ENCODE data around the gene MSH5.
A peak's percentile ranks its signal among the peaks of the same experiment; 100 is the strongest.
"Not testable (repeated sequence)": the region's sequence is repeated elsewhere in the genome, so short reads cannot be mapped to it uniquely, and the experiment has no call there.

The MSH5 gene

GRCh38 chr6:31780507-31781243 is 40.9 kb downstream of the MSH5 start:
- no peak for DNase-seq

GRCh38 chr6:31781244-31782125 is 41.7 kb downstream of the MSH5 start:
- DNase-seq: no peak

GRCh38 chr6:31782126-31782855 is 42.5 kb downstream of the MSH5 start:
- no peak for DNase-seq

GRCh38 chr6:31784098-31784925 is 44.5 kb downstream of the MSH5 start:
- no peak for DNase-seq

- DNase-seq: no peak
Measured at GRCh38 chr6:31785475-31785874, 45.7 kb downstream of the MSH5 start.

- DNase-seq: peak; percentile 41
Measured at GRCh38 chr6:31791324-31792089, 51.7 kb downstream of the MSH5 start.

- no peak for DNase-seq
Measured at GRCh38 chr6:31792090-31792374, 52.2 kb downstream of the MSH5 start.

- DNase-seq: no peak
Measured at GRCh38 chr6:31792761-31793171, 53.0 kb downstream of the MSH5 start.

- DNase-seq: not testable (repeated sequence)
Measured at GRCh38 chr6:31793927-31794245, 54.1 kb downstream of the MSH5 start.

- no peak for DNase-seq
Measured at GRCh38 chr6:31794294-31794865, 54.6 kb downstream of the MSH5 start.

GRCh38 chr6:31794866-31795615 is 55.2 kb downstream of the MSH5 start:
- peak; percentile 34 for DNase-seq

- DNase-seq: peak; percentile 92
Measured at GRCh38 chr6:31795616-31796298, 56.0 kb downstream of the MSH5 start, which contains the start of gene VARS1. VARS1 (minus strand) TSS chr6:31795752; CDS start chr6:31795217, 535 bp downstream.

- DNase-seq: no peak
Measured at GRCh38 chr6:31796993-31797385, 57.2 kb downstream of the MSH5 start.

- DNase-seq: no peak
Measured at GRCh38 chr6:31797588-31797987, 57.8 kb downstream of the MSH5 start.

GRCh38 chr6:31799781-31800180 is 60.0 kb downstream of the MSH5 start:
- DNase-seq: no peak

- not testable (repeated sequence) for DNase-seq
Measured at GRCh38 chr6:31801031-31801927, 61.5 kb downstream of the MSH5 start.

GRCh38 chr6:31805939-31806469 is 66.2 kb downstream of the MSH5 start:
- peak; percentile 28 for DNase-seq

- peak; percentile 96 for DNase-seq
Measured at GRCh38 chr6:31806470-31807272, 66.9 kb downstream of the MSH5 start, which contains the start of gene LSM2. LSM2 (minus strand) TSS chr6:31806966; CDS start chr6:31806757, 209 bp downstream.
